Neural crest cell (in vitro differentiated cells): ENCODE results near the gene RRAD. TPM values are rescaled to one million over a fixed set of nuclear protein-coding genes. Genes with fewer than 3 reads are reported as not detected.

ENCODE experiments used
- DNase-seq: peaks from one replicate; pipeline ENCODE4 v3.0.0; 2021; ENCODE audit warnings: low read depth, mixed read lengths, low spot score
- H3K27ac Mint-ChIP-seq: one replicate; pipeline ENCODE4 v1.8.0; 2021; ENCODE audit warnings: mild to moderate bottlenecking, mixed read lengths; ENCODE audit not compliant: unreplicated experiment
- H3K27me3 Mint-ChIP-seq: 2 replicates; pipeline ENCODE4 v1.8.0; 2021; ENCODE audit warnings: low read depth, mild to moderate bottlenecking, mixed read lengths
- H3K36me3 Mint-ChIP-seq: 2 replicates; pipeline ENCODE4 v1.8.0; 2021; ENCODE audit warnings: low read depth, mild to moderate bottlenecking, mixed read lengths
- H3K4me1 Mint-ChIP-seq: 2 replicates; pipeline ENCODE4 v1.8.0; 2021; ENCODE audit warnings: mixed read lengths
- H3K4me3 Mint-ChIP-seq: one replicate; pipeline ENCODE4 v1.8.0; 2021; ENCODE audit warnings: mild to moderate bottlenecking, mixed read lengths
- H3K9me3 Mint-ChIP-seq: 2 replicates; pipeline ENCODE4 v1.8.0; 2021; ENCODE audit warnings: mixed read lengths
- total RNA-seq: library from RNA; stranded (reverse); gene quantifications from 2 replicates; pipeline ENCODE4 v1.2.1, GENCODE V29; 2021
- TF ChIP-seq, protein P1 (sequence below): fragments of 200-600 bp; sonication (generic); conservative IDR thresholded peaks from 2 replicates; pipeline ENCODE4 v1.5.0; 2021; ENCODE audit warnings: antibody characterized with exemption, mild to moderate bottlenecking

Gene RRAD
- total RNA-seq, 1 donor from 2014 or later: 0.54 TPM

DNA sequence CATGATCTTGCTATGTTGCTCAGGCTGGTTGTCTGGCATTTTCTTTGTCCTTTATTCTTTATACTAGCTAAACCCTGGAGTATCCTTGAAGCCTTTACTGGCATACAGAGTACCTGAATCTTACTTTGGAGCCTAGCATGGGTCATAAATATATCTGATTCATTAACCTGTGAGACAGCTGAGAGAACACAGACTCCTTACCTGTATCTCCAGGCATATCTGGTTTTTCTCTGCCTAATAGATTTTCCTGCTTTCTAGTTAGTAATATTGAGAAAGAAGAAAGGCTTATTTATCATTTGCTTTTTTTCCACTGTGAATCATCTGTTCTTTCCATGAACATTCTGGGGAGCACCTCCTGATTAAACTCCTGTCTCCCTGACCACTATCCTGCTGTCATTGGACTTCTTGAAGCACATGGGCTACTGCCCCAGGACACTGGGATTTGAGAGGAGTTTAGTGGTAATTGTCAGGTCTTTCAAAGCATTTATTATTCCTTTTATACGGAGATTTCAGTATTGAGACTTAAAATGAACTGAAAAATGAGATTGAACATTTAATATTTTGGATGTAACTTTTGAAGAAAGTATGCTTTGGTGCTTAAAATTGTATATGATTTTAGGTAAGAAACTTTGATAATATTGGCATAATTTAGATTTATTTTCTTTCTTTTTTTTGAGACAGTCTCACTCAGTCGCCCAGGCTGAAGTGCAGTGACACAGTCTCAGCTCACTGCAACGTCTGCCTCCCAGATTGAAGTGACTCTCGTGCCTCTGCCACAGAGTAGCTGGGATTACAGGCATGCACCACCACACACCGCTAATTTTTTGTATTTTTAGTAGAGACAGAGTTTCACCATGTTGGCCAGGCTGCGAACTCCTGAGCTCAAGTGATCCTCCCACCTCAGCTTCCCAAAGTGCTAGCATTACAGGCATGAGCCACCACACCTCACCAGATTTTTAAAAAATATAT is 36.4 kb downstream of the RRAD start:
- no peaks in the 10 kb centered on the region for H3K9me3 Mint-ChIP-seq
- DNase-seq: no peak
- H3K27me3 Mint-ChIP-seq: no peaks in the 10 kb centered on the region
- no peaks in the 10 kb centered on the region for H3K36me3 Mint-ChIP-seq
- no peaks in the 10 kb centered on the region for H3K4me1 Mint-ChIP-seq
- H3K27ac Mint-ChIP-seq: no peak overlapping the region
- H3K4me3 Mint-ChIP-seq: no peak overlapping the region
- TF ChIP-seq, protein P1, sequence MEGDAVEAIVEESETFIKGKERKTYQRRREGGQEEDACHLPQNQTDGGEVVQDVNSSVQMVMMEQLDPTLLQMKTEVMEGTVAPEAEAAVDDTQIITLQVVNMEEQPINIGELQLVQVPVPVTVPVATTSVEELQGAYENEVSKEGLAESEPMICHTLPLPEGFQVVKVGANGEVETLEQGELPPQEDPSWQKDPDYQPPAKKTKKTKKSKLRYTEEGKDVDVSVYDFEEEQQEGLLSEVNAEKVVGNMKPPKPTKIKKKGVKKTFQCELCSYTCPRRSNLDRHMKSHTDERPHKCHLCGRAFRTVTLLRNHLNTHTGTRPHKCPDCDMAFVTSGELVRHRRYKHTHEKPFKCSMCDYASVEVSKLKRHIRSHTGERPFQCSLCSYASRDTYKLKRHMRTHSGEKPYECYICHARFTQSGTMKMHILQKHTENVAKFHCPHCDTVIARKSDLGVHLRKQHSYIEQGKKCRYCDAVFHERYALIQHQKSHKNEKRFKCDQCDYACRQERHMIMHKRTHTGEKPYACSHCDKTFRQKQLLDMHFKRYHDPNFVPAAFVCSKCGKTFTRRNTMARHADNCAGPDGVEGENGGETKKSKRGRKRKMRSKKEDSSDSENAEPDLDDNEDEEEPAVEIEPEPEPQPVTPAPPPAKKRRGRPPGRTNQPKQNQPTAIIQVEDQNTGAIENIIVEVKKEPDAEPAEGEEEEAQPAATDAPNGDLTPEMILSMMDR: no peak

DNA sequence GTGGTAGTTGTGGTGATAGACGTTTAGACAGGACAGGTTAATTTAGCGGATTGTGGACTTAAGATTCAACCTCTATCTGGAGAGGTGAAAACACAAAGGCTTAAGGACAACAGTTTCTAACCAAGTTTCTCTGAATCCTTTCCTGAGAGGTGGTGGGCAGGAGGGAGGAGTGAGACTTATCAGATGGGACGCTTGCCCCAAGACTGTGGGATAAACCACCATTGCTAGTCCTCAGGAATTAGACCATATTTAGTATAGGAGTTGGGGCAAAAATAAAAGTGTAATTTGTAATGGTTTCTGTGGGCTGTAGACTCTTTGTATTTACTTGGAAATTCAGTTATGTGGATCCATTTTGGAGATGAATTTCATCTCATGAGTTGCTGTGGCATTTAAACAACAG is 38.4 kb downstream of the RRAD start:
- no peak for DNase-seq
- Mint-ChIP-seq H3K4me1 (peaks cover 2% of the 10 kb centered on the region), H3K4me3 (no peak overlapping the region), H3K9me3 (no peaks in the 10 kb centered on the region), H3K27me3 (no peaks in the 10 kb centered on the region), H3K36me3 (no peaks in the 10 kb centered on the region), H3K27ac (no peak overlapping the region)
- TF ChIP-seq, protein P1: no peak

DNA sequence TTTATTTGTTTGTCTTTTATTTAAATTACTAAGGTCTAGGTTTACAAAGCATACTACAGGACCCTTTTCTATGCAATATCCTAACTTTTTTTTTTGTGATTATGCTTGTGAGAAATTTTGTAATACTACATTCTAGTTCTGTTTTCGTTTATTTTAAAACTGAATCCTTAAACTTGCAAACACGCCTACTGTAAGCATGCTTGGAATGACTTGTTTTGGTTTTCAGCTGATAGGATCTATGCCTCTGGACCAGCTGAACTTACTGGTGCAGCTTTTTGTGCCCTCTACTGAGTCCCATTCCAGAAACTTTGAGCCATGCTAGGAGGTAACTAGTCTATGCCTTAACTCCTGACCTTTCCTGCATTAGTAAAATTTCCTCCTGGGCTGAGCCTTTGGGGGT is 39.0 kb downstream of the RRAD start:
- no peaks in the 10 kb centered on the region for H3K27me3 Mint-ChIP-seq
- H3K27ac Mint-ChIP-seq: no peak overlapping the region
- no peak for DNase-seq
- TF ChIP-seq, protein P1: no peak
- H3K9me3 Mint-ChIP-seq: no peaks in the 10 kb centered on the region
- H3K36me3 Mint-ChIP-seq: no peaks in the 10 kb centered on the region
- no peak overlapping the region for H3K4me3 Mint-ChIP-seq
- peaks cover 7% of the 10 kb centered on the region for H3K4me1 Mint-ChIP-seq

DNA sequence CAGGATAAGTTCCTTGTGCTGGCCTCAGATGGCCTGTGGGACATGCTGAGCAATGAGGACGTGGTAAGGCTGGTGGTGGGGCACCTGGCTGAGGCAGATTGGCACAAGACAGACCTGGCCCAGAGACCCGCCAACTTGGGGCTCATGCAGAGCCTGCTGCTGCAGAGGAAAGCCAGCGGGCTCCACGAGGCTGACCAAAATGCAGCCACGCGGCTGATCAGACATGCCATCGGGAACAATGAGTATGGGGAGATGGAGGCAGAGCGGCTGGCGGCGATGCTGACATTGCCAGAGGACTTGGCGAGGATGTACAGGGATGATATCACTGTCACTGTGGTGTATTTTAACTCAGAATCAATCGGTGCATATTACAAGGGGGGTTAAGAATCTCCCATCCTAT is 39.8 kb downstream of the RRAD start:
- no peaks in the 10 kb centered on the region for H3K36me3 Mint-ChIP-seq
- TF ChIP-seq, protein P1: no peak

DNA sequence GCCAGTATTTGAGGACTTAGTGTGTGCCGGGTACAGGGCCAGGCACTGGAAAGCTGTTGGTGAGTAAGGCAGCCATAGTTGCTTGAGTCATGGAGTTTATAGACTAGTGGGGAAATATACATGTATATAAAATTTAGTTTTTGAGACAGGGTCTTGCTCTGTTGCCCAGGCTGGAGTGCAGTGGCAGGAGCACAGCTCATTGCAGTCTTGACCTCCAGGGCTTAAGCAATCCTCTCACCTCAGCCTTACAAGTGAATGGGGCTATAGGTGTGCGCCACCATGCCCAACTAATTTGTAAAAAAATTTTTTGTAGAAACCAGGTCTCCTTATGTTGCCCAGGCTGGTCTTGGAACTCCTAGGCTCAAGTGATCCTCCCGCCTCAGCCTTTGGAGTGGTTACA is 42.6 kb downstream of the RRAD start:
- Mint-ChIP-seq H3K36me3 (no peaks in the 10 kb centered on the region), H3K4me1 (peaks cover 29% of the 10 kb centered on the region), H3K27me3 (no peaks in the 10 kb centered on the region), H3K9me3 (no peaks in the 10 kb centered on the region), H3K27ac (no peak overlapping the region), H3K4me3 (peak overlapping the region; percentile 64)
- DNase-seq: no peak
- TF ChIP-seq, protein P1: no peak

More for the DNA sequence above, 39.8 kb downstream of the RRAD start:
- no peak overlapping the region for H3K27ac Mint-ChIP-seq
- DNase-seq: no peak
- no peaks in the 10 kb centered on the region for H3K9me3 Mint-ChIP-seq
- peaks cover 8% of the 10 kb centered on the region for H3K4me1 Mint-ChIP-seq
- H3K27me3 Mint-ChIP-seq: no peaks in the 10 kb centered on the region
- no peak overlapping the region for H3K4me3 Mint-ChIP-seq
